Measurements from ENCODE around the gene SHOC1. TPM values are rescaled to one million over a fixed set of nuclear protein-coding genes. Genes with fewer than 3 reads are reported as not detected.
"Not testable (repeated sequence)": the region's sequence is repeated elsewhere in the genome, so short reads cannot be mapped to it uniquely, and the experiment has no call there.

SHOC1 gene
- total RNA-seq, 1 donor from 2014 or later = not detected

DNA sequence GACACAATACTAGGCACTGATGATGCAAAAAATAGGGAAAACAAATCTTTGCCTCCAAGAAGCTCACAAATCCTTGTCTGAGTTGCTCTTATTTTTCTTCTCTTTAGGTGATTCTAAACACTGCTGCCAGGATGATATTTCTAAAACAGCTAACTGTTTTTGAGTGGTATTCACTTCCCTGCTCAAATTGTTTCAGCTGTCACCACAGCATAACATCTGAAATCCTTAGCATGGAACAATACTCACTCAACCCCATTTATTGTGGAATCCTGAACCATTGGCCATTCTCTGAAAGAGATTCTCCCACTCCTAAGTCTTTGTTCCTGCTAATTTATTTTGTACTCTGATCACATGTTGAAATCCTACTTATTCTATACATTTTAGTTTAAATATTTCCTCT, 4.8 kb upstream of the SHOC1 start:
- Mint-ChIP-seq H3K4me1 (ENCODE audit: low read depth) (peaks cover 10% of the 10 kb centered on the region), H3K27ac (no peak overlapping the region), H3K36me3 (ENCODE audit: low read depth) (no peaks in the 10 kb centered on the region), H3K27me3 (ENCODE audit: low read depth) (no peaks in the 10 kb centered on the region), H3K9me3 (peaks cover 5% of the 10 kb centered on the region), H3K4me3 (ENCODE audit: low read depth) (no peak overlapping the region)
- DNase-seq (ENCODE audit: low spot score) = no peak
- intact Hi-C loops (cut with micrococcal nuclease) = no loop called here

DNA sequence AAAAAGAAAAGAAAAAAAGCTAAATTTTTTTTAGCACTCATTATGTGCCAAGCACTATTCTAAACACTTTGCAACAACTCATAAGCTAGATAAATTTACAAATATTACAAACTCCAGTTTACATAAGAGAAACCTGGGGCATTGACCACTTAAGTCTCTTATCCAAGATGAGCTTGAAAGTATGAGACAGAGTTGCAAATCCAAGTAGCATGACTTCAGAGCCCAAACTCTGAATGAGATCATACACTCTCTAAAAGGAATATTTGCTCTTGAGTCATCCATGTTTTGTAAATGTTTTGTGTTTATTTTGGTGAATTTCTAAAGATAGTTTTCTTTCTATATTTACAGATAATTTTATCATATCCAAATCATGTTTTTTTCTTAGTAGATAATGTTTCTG, 4.0 kb upstream of the SHOC1 start:
- Mint-ChIP-seq H3K36me3 (ENCODE audit: low read depth) (no peaks in the 10 kb centered on the region), H3K4me3 (ENCODE audit: low read depth) (no peak overlapping the region), H3K9me3 (no peaks in the 10 kb centered on the region), H3K27me3 (ENCODE audit: low read depth) (no peaks in the 10 kb centered on the region), H3K4me1 (ENCODE audit: low read depth) (peaks cover 3% of the 10 kb centered on the region), H3K27ac (no peak overlapping the region)
- no peak for DNase-seq (ENCODE audit: low spot score)
- intact Hi-C loops (cut with micrococcal nuclease) = no loop called here

DNA sequence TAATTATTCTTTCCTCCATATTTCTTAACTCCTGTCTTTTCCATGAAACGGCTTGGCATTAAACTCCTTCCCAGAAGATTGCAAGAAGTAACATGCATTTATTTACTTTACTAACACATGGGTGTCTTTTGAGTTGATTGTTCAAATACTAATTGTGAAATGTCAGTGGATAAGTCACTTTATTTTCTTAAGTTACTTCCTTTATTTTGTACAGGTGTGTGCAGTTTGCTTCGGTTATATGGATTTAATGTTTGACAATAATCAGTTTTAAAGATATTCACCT, 761 bp upstream of the SHOC1 start:
- H3K36me3 Mint-ChIP-seq (ENCODE audit: low read depth) = no peaks in the 10 kb centered on the region
- H3K27me3 Mint-ChIP-seq (ENCODE audit: low read depth) = no peaks in the 10 kb centered on the region
- intact Hi-C loops (cut with micrococcal nuclease) = no loop called here
- H3K27ac Mint-ChIP-seq = no peak overlapping the region
- no peak overlapping the region for H3K4me3 Mint-ChIP-seq (ENCODE audit: low read depth)
- no peaks in the 10 kb centered on the region for H3K4me1 Mint-ChIP-seq (ENCODE audit: low read depth)
- no peak for DNase-seq (ENCODE audit: low spot score)
- no peaks in the 10 kb centered on the region for H3K9me3 Mint-ChIP-seq

DNA sequence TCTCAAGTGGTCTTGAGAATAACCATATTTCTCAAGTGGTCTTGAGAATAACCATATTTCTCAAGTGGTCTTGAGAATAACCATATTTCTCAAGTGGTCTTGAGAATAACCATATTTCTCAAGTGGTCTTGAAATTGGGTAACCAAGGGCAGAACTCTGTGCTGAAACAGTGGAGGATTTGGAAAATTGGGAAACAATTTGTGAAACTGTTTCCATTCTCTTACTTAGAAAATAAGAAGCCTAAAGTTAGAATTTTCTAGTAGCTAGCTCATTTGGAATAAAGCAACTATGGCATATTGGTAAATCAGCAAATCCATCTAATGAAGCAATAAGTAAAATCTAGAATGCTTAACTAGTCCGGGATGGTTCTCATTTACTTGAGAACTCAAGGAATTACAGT, 2.9 kb downstream of the SHOC1 start:
- DNase-seq (ENCODE audit: low spot score); H3K4me1 Mint-ChIP-seq (ENCODE audit: low read depth); H3K27ac Mint-ChIP-seq; H3K36me3 Mint-ChIP-seq (ENCODE audit: low read depth); H3K9me3 Mint-ChIP-seq; H3K27me3 Mint-ChIP-seq (ENCODE audit: low read depth); intact Hi-C loops (cut with micrococcal nuclease); H3K4me3 Mint-ChIP-seq (ENCODE audit: low read depth): not testable (repeated sequence)

DNA sequence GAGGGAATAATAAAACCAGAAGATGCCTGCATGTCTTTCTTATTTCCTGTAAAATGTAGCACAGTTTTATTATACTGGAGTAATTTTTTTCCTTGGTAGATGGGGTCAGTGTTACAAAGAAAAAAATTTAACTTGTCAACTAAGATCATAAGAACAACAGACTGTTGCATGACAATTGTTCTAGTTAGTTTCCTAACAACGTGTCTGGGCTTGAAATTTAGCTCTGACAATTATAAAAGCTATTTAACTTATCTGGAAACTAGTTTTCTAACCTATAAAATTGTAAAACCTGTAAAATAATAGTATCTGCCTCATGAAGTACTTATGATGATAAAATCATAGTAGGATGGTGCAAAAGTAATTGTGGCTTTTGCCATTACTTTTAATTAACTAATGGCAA, 4.9 kb downstream of the SHOC1 start:
- Mint-ChIP-seq H3K27ac (no peak overlapping the region), H3K36me3 (ENCODE audit: low read depth) (peaks cover 4% of the 10 kb centered on the region), H3K9me3 (peaks cover 11% of the 10 kb centered on the region), H3K4me1 (ENCODE audit: low read depth) (no peaks in the 10 kb centered on the region), H3K4me3 (ENCODE audit: low read depth) (no peak overlapping the region), H3K27me3 (ENCODE audit: low read depth) (no peaks in the 10 kb centered on the region)
- no peak for DNase-seq (ENCODE audit: low spot score)
- intact Hi-C loops (cut with micrococcal nuclease) = no loop called here

DNA sequence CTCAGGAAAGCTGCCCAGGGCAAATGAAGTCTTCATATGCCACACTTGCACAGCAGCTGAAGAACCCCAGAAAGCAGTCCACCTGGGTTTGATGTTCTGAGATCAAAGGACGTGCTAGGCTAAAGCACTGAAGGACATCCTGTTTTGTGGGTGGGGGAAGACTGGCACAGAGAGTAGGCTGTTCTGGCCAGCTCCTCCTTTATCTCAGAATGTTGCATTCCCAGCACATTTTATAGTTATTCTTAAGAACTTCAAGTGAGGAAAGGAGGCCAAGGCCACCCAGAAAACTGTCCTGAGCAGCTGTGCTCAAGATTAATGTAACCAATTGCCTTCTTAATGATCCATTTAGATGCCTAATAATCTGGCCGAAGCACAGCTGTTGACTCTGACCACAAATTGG, 10.9 kb downstream of the SHOC1 start:
- peaks cover 11% of the 10 kb centered on the region for H3K9me3 Mint-ChIP-seq
- no peaks in the 10 kb centered on the region for H3K27me3 Mint-ChIP-seq (ENCODE audit: low read depth)
- intact Hi-C loops (cut with micrococcal nuclease) = no loop called here
- H3K36me3 Mint-ChIP-seq (ENCODE audit: low read depth) = peaks cover 4% of the 10 kb centered on the region
- no peaks in the 10 kb centered on the region for H3K4me1 Mint-ChIP-seq (ENCODE audit: low read depth)
- no peak overlapping the region for H3K27ac Mint-ChIP-seq
- H3K4me3 Mint-ChIP-seq (ENCODE audit: low read depth) = no peak overlapping the region
- no peak for DNase-seq (ENCODE audit: low spot score)

DNA sequence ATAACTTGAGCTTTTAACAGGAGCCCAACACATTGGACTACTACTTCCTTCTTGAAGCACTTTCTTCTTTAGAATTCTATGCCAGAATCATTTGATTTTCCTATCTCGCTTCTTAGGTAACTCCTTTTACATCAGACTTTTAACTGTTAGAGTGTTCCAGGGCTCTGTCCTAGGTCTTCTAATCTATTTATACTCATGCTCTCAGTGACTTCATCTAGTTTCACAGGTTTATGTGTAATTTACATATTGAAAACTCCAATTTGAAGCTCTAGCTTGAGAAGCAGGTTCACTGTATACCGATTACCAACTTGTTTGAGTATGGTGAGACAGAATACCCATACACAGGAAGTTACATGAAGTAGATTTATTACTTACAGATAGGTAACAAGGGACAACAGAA, 11.3 kb downstream of the SHOC1 start:
- intact Hi-C loops (cut with micrococcal nuclease) = no loop called here
- H3K4me1 Mint-ChIP-seq (ENCODE audit: low read depth) = no peaks in the 10 kb centered on the region

DNA sequence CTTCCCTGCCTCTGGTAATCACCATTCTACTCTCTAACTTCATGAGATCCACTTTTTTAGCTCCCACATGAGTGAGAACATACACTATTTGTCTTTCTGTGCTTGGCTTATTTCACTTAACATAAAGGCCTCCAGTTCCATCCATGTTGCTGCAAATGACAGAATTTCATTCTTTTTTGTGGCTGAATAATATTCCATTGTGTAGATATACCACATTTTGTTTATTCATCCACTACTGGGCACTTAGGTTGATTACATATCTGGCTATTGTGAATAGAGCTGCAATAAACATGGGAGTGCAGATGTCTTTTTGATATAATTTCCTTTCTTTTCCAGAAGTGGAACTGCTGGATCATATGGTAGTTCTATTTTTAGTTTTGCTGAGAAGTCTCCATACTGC, 28.7 kb downstream of the SHOC1 start:
- no peaks in the 10 kb centered on the region for H3K27me3 Mint-ChIP-seq (ENCODE audit: low read depth)
- DNase-seq (ENCODE audit: low spot score) = no peak
- H3K4me1 Mint-ChIP-seq (ENCODE audit: low read depth) = no peaks in the 10 kb centered on the region
- intact Hi-C loops (cut with micrococcal nuclease) = no loop called here
- no peak overlapping the region for H3K4me3 Mint-ChIP-seq (ENCODE audit: low read depth)
- H3K9me3 Mint-ChIP-seq = peaks cover 14% of the 10 kb centered on the region
- no peak overlapping the region for H3K27ac Mint-ChIP-seq
- H3K36me3 Mint-ChIP-seq (ENCODE audit: low read depth) = peaks cover 8% of the 10 kb centered on the region

More for the DNA sequence above, 11.3 kb downstream of the SHOC1 start:
- Mint-ChIP-seq H3K27ac (no peak overlapping the region), H3K36me3 (ENCODE audit: low read depth) (peaks cover 4% of the 10 kb centered on the region), H3K27me3 (ENCODE audit: low read depth) (no peaks in the 10 kb centered on the region), H3K9me3 (peaks cover 11% of the 10 kb centered on the region), H3K4me3 (ENCODE audit: low read depth) (no peak overlapping the region)
- no peak for DNase-seq (ENCODE audit: low spot score)

DNA sequence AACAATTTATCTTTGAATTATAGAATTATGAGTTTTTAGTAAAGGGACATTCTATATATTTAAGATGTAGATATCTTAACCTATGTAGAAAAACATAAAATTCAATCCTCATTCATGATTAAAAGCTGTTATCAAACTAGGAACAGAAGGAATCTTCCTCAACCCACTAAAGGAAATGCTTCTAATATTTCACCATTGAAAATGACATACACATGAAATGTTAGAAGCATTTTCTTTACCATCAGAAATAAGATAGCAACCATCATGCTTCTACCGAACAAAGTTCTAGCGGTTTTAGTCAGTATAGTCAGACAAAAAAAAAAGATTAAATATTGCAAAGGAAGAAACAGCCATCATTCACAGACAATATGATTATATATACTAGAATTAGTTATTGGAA, 32.2 kb downstream of the SHOC1 start:
- DNase-seq (ENCODE audit: low spot score) = no peak
- peaks cover 3% of the 10 kb centered on the region for H3K4me1 Mint-ChIP-seq (ENCODE audit: low read depth)
- H3K9me3 Mint-ChIP-seq = peaks cover 14% of the 10 kb centered on the region
- H3K27ac Mint-ChIP-seq = no peak overlapping the region
- H3K36me3 Mint-ChIP-seq (ENCODE audit: low read depth) = peaks cover 5% of the 10 kb centered on the region
- intact Hi-C loops (cut with micrococcal nuclease) = loop anchor here (5.0 kb wide), 1 partner anchor 600 kb away; no protein-coding TSS in a partner anchor
- H3K27me3 Mint-ChIP-seq (ENCODE audit: low read depth) = no peaks in the 10 kb centered on the region
- no peak overlapping the region for H3K4me3 Mint-ChIP-seq (ENCODE audit: low read depth)

DNA sequence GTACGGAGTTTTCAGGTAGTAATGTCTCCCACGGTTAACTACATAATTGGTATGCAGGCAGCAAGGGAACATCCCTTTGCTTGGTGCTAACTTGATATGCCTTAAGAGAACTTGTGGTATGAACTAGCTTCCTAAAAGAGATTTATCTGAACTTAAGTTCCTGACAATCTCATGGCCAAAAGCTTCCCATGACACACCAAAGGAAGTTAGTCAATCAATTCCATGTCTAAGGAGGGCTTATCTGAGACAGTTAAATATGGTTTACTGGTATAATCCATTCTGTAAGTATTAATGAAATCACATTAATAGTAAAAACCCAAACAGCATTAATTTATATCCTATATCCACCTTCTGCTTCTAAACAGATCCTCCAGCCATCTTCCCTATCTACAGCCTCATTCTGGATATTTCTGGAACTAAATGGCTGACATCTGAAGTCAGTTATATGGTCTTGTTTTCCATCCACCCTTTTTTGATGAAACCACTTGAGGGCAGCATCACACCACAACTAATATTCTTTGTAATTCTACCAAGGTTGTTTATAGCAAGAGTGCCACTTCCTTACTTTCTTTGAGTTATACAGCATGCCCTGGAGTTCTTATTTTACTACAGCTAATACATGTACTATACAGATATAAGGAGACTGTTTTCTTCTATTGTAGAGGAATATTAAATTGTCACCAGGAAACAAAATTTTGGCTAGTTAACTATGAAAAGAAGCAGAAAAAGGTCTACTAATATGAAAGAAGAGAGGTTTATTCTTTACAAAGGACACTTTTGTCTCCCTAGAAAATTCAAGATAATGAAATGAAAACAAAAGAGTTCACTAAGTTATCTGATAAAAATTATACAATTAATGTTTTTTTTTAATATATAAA, 34.7 kb downstream of the SHOC1 start:
- no peak overlapping the region for H3K27ac Mint-ChIP-seq
- H3K4me1 Mint-ChIP-seq (ENCODE audit: low read depth) = peaks cover 3% of the 10 kb centered on the region

DNA sequence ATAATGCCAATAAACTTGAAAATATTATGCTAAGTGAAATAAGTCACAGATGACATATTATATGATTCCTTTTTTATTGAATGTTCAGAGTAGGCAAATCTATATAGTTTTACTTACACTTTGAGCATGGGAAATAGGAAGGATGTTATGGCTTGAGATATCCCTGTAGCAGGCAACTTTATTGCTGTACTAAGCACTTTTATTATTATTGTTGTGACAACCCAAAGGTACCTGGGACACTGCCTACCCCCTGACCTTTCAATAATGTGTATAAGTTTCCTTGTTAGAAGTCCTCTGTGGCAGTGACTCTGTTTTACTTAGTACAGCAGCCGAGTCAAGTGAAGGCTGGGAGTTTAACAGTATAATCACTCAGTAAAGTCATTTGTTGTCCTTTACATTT, 39.9 kb downstream of the SHOC1 start:
- peaks cover 35% of the 10 kb centered on the region for H3K9me3 Mint-ChIP-seq
- H3K4me3 Mint-ChIP-seq (ENCODE audit: low read depth) = no peak overlapping the region
- intact Hi-C loops (cut with micrococcal nuclease) = no loop called here
- H3K4me1 Mint-ChIP-seq (ENCODE audit: low read depth) = no peaks in the 10 kb centered on the region
- peaks cover 14% of the 10 kb centered on the region for H3K36me3 Mint-ChIP-seq (ENCODE audit: low read depth)
- no peaks in the 10 kb centered on the region for H3K27me3 Mint-ChIP-seq (ENCODE audit: low read depth)
- DNase-seq (ENCODE audit: low spot score) = no peak
- H3K27ac Mint-ChIP-seq = no peak overlapping the region

More for the DNA sequence above, 34.7 kb downstream of the SHOC1 start:
- Mint-ChIP-seq H3K4me3 (ENCODE audit: low read depth) (no peak overlapping the region), H3K27me3 (ENCODE audit: low read depth) (no peaks in the 10 kb centered on the region), H3K9me3 (no peaks in the 10 kb centered on the region), H3K36me3 (ENCODE audit: low read depth) (no peaks in the 10 kb centered on the region)
- DNase-seq (ENCODE audit: low spot score) = no peak
- intact Hi-C loops (cut with micrococcal nuclease) = loop anchor here (1.0 to 5.0 kb wide), 2 partner anchors 314 to 602 kb away; no protein-coding TSS in a partner anchor

DNA sequence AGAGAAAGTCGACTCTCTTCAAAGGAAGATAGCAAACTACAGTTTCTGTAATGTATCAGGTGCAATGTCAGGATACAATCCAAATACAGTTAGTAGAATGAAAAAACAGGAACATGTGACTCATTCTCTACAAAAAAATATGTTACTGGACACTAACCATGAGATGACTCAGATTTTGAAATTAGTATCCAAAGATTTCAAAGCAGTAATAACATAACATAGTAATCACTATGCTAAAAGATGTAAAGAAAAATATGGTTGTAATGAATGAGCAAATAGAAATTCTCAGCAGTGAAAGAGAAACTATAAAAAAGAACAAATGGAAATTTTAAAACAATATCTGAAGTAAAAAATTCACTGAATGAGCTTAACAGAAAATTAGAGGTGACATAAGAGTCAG, 42.3 kb downstream of the SHOC1 start:
- Mint-ChIP-seq H3K27ac (no peak overlapping the region), H3K27me3 (ENCODE audit: low read depth) (no peaks in the 10 kb centered on the region), H3K9me3 (peaks cover 35% of the 10 kb centered on the region), H3K36me3 (ENCODE audit: low read depth) (peaks cover 16% of the 10 kb centered on the region), H3K4me1 (ENCODE audit: low read depth) (no peaks in the 10 kb centered on the region), H3K4me3 (ENCODE audit: low read depth) (no peak overlapping the region)
- DNase-seq (ENCODE audit: low spot score) = no peak
- intact Hi-C loops (cut with micrococcal nuclease) = no loop called here

All from activated T-helper 2 cell treated with anti-CD3 and anti-CD28 coated beads, Interferon-gamma antibody, Interleukin-2, Interleukin-4, amounts not matched to agents 10 μg/mL and 5 μg/mL and 100 μg/mL, durations not matched to agents 14 hours and 24 hours and 36 hours (primary cell).